ENCODE results near the gene MYO6. TPM values are rescaled to one million over a fixed set of nuclear protein-coding genes. Genes with fewer than 3 reads are reported as not detected.

Gene MYO6
- total RNA-seq, 1 experiment from 2014 or later = 26.8 TPM

DNA sequence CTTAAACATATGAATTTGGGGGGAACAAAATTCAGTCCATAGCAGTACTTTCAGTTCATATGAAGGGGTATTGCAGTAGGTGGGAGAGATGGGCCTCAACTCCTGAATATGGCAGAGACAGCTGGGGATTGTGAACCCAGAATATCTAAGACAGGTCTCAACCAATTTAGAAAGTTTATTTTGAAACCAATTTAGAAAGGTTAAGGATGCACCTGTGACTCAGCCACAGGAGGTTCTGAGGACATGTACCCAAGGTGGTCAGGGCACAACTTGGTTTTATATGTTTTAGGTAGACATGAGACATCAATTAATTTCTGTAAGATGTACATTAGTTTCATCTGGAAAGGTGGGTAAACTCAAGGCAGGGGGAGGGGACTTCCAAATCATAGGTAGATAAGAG lies 59.5 kb downstream of the MYO6 start:
- POLR2A ChIA-PET = no interaction called here
- intact Hi-C loops (cut with micrococcal nuclease) = no loop called here
- peaks cover 12% of the 10 kb centered on the region for H3K9me3 Mint-ChIP-seq (ENCODE audit: unreplicated experiment)
- no peaks in the 10 kb centered on the region for H3K4me1 Mint-ChIP-seq (ENCODE audit: insufficient read depth, unreplicated experiment)
- TF ChIP-seq, protein P1, sequence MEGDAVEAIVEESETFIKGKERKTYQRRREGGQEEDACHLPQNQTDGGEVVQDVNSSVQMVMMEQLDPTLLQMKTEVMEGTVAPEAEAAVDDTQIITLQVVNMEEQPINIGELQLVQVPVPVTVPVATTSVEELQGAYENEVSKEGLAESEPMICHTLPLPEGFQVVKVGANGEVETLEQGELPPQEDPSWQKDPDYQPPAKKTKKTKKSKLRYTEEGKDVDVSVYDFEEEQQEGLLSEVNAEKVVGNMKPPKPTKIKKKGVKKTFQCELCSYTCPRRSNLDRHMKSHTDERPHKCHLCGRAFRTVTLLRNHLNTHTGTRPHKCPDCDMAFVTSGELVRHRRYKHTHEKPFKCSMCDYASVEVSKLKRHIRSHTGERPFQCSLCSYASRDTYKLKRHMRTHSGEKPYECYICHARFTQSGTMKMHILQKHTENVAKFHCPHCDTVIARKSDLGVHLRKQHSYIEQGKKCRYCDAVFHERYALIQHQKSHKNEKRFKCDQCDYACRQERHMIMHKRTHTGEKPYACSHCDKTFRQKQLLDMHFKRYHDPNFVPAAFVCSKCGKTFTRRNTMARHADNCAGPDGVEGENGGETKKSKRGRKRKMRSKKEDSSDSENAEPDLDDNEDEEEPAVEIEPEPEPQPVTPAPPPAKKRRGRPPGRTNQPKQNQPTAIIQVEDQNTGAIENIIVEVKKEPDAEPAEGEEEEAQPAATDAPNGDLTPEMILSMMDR (IDR thresholded peaks at IDR 0.05; ENCODE audit: unreplicated experiment) = no peak
- CTCF ChIA-PET = no interaction called here
- H3K27me3 Mint-ChIP-seq (ENCODE audit: insufficient read depth, unreplicated experiment) = no peaks in the 10 kb centered on the region
- H3K36me3 Mint-ChIP-seq (ENCODE audit: insufficient read depth, unreplicated experiment) = peaks cover 9% of the 10 kb centered on the region
- DNase-seq (ENCODE audit: unreplicated experiment) = no peak
- no TSS peak for BruUV-seq (replicated peaks)
- no peak overlapping the region for H3K4me3 Mint-ChIP-seq (ENCODE audit: unreplicated experiment)
- H3K27ac Mint-ChIP-seq (ENCODE audit: low read depth, unreplicated experiment) = no peak overlapping the region

DNA sequence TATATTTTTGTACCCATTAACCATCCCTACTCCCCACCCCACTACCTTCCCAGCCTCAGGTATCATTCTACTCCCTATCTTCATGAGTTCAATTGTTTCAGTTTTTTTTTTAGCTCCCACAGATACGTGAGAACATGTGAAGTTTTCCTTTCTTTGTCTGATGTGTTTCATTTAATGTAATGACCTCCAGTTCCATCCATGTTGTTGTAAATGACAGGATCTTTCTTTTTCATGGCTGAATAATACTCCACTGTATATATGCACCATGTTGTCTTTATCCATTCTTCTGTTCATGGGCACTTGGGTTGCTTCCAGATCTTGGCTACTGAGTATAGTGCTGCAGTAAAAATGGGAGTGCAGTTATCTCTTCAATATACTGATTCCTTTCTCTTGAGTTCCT lies 63.5 kb downstream of the MYO6 start:
- Mint-ChIP-seq H3K4me3 (ENCODE audit: unreplicated experiment) (no peak overlapping the region), H3K27ac (ENCODE audit: low read depth, unreplicated experiment) (no peak overlapping the region), H3K36me3 (ENCODE audit: insufficient read depth, unreplicated experiment) (peaks cover 14% of the 10 kb centered on the region), H3K4me1 (ENCODE audit: insufficient read depth, unreplicated experiment) (no peaks in the 10 kb centered on the region), H3K27me3 (ENCODE audit: insufficient read depth, unreplicated experiment) (no peaks in the 10 kb centered on the region), H3K9me3 (ENCODE audit: unreplicated experiment) (peaks cover 10% of the 10 kb centered on the region)
- BruUV-seq (replicated peaks) = no TSS peak
- intact Hi-C loops (cut with micrococcal nuclease) = no loop called here
- CTCF ChIA-PET = interaction anchor here (2.1 kb wide), 1 partner anchor 11 kb away, joined by 5 read pairs; no protein-coding TSS in a partner anchor
- POLR2A ChIA-PET = no interaction called here
- no peak for DNase-seq (ENCODE audit: unreplicated experiment)
- TF ChIP-seq, protein P1 (IDR thresholded peaks at IDR 0.05; ENCODE audit: unreplicated experiment) = no peak

DNA sequence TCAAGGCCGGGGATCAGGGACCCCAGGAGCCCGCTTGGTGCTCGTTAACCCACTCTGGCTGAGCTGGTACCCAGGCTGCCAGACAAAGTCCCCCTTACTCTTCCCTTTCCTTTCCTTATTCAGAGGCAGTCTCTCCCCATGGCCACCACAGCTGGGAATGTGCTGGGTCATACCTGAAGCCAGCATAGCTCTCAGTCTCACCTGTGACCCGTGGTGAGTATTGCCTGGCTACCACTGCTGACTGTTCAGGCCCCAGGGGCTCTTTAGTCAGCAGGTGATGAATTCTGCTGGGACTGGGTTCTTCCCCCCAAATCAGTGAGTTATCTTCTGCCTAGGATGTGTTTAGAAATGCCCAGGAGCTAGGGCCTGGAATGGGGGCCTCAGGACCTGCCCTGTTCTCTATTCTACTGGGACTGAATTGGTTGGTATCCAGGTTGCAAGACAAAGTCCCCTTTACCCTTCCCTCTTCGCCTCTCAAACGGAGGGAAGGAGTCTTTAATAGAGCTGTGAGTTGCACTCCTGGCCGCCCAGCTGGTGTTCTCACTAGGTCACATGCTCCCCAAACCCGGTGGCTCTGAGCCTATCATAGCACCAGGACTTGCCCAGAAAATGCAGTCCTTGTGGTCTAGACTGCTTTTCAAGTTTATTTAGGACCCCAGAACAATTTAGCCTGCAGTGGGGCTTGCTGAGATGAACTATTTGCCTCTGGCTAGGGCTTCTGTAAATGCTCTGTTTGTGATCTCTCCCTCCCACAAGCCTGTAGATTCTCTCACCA lies 64.6 kb downstream of the MYO6 start:
- POLR2A ChIA-PET = no interaction called here
- CTCF ChIA-PET = interaction anchor here (2.1 kb wide), 1 partner anchor 10 kb away, joined by 5 read pairs; no protein-coding TSS in a partner anchor
- no peak overlapping the region for H3K27ac Mint-ChIP-seq (ENCODE audit: low read depth, unreplicated experiment)
- no peaks in the 10 kb centered on the region for H3K27me3 Mint-ChIP-seq (ENCODE audit: insufficient read depth, unreplicated experiment)
- DNase-seq (ENCODE audit: unreplicated experiment) = no peak
- BruUV-seq (replicated peaks) = no TSS peak
- no peak overlapping the region for H3K4me3 Mint-ChIP-seq (ENCODE audit: unreplicated experiment)
- H3K36me3 Mint-ChIP-seq (ENCODE audit: insufficient read depth, unreplicated experiment) = peaks cover 14% of the 10 kb centered on the region
- intact Hi-C loops (cut with micrococcal nuclease) = no loop called here
- no peaks in the 10 kb centered on the region for H3K9me3 Mint-ChIP-seq (ENCODE audit: unreplicated experiment)
- H3K4me1 Mint-ChIP-seq (ENCODE audit: insufficient read depth, unreplicated experiment) = no peaks in the 10 kb centered on the region
- TF ChIP-seq, protein P1 (IDR thresholded peaks at IDR 0.05; ENCODE audit: unreplicated experiment) = no peak

DNA sequence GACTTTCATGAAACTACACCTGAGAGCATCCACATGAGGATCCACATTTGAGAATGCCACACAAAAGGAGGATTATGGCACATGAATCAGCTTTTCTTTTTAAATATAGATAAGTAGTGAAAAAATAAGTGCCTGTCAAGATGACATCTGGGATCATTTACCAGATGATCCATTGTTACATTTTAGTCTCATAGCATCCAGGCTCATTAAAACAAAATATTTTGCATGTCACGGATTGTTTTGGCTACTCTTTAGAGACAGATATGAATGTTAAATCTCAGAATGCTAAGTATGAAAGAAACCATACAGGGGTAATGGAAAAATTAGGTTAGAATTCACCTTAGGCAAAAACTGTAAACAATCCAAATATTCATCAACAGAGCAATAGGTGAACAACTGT lies 66.7 kb downstream of the MYO6 start:
- H3K27me3 Mint-ChIP-seq (ENCODE audit: insufficient read depth, unreplicated experiment) = no peaks in the 10 kb centered on the region
- DNase-seq (ENCODE audit: unreplicated experiment) = no peak
- ChIA-PET CTCF (interaction anchor here (1.1 kb wide), 1 partner anchor 26 kb away, joined by 3 read pairs; no protein-coding TSS in a partner anchor), POLR2A (no interaction called here)
- intact Hi-C loops (cut with micrococcal nuclease) = no loop called here
- no peaks in the 10 kb centered on the region for H3K9me3 Mint-ChIP-seq (ENCODE audit: unreplicated experiment)
- no peak overlapping the region for H3K27ac Mint-ChIP-seq (ENCODE audit: low read depth, unreplicated experiment)
- no peak overlapping the region for H3K4me3 Mint-ChIP-seq (ENCODE audit: unreplicated experiment)
- TF ChIP-seq, protein P1 (IDR thresholded peaks at IDR 0.05; ENCODE audit: unreplicated experiment) = no peak
- peaks cover 10% of the 10 kb centered on the region for H3K36me3 Mint-ChIP-seq (ENCODE audit: insufficient read depth, unreplicated experiment)
- no peaks in the 10 kb centered on the region for H3K4me1 Mint-ChIP-seq (ENCODE audit: insufficient read depth, unreplicated experiment)
- BruUV-seq (replicated peaks) = no TSS peak
